ENCODE measurements around the gene RFNG. TPM values are rescaled to one million over a fixed set of nuclear protein-coding genes. Genes with fewer than 3 reads are reported as not detected.

The RFNG gene
- total and polyA plus RNA-seq, 2 donors from 2014 or later = 29.8 to 47.3 TPM

DNA sequence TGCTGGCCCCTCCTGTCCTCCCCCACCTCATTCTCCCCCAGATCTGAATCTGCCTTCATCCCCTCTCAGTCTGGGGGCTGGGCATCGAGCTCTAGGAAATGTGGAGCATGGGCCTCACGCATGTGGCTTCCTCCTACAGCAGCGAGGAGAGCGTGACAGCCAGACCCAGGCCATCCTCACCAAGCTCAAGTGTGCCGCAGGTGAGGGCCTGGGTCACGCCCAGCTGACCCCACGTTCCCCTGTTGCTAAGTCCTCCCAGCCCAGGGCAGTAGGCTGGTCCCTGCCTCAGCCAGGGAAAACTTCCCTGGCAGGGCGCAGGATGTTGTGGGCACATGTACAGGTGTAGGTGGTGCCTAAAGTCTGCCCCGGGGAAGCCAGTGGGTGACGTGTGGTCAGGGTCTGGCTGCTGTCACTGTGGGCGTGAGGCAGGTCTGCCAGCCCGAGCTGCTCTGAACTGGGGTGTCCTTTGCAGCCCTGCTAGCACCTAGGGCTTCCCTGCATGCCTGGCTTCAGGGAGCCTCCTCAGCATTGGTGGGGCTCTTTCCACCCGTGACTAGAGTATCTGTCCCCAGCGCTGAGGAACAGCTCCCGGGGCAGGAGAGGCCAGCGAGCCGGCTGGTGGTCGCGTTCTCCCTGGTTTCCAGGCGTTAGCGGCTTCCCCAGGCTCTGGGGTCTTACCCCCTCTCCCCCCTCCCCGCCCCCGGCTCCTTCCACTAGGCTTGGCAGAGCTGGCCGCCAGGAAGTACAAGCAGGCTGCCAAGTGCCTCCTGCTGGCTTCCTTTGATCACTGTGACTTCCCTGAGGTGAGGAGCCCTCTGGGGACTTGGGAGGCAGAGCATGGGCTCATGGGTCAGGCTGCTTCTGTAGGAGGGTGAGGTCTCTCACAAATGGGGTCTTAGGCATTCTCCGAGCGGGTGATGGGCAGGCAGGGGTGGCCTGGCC, 3.7 kb upstream of the RFNG start:
- Histone ChIP-seq H3K27me3 (ENCODE audit: control insufficient read depth, insufficient read depth, low read length) (no peaks in the 10 kb centered on the region), H3K36me3 (ENCODE audit: control insufficient read depth in 2 of 3, insufficient read depth in 3 of 3, low read length in 3 of 3) (peaks cover 0 to 13% (median 2%) of the 10 kb centered on the region in 3 donors), H3K4me3 (ENCODE audit: low read length in 3 of 3) (no peak overlapping the region), H3K27ac (ENCODE audit: low read depth in 2 of 2, low read length in 2 of 2) (no peak overlapping the region), H3K9ac (ENCODE audit: low read length in 3 of 3) (no peak overlapping the region), H3K9me3 (ENCODE audit: control insufficient read depth in 2 of 3, insufficient read depth in 1 of 3, low read length in 3 of 3) (no peaks in the 10 kb centered on the region), H3K4me1 (ENCODE audit: control insufficient read depth in 2 of 3, insufficient read depth in 2 of 3, low read depth in 1 of 3, low read length in 3 of 3) (peaks cover 0 to 30% (median 12%) of the 10 kb centered on the region in 3 donors)
- DNase-seq (peak in 1 of 5 donors; percentile 56), FAIRE-seq (no peak)
- intact Hi-C loops (cut with DNase I) = no loop called here
- TF ChIP-seq, protein P1, sequence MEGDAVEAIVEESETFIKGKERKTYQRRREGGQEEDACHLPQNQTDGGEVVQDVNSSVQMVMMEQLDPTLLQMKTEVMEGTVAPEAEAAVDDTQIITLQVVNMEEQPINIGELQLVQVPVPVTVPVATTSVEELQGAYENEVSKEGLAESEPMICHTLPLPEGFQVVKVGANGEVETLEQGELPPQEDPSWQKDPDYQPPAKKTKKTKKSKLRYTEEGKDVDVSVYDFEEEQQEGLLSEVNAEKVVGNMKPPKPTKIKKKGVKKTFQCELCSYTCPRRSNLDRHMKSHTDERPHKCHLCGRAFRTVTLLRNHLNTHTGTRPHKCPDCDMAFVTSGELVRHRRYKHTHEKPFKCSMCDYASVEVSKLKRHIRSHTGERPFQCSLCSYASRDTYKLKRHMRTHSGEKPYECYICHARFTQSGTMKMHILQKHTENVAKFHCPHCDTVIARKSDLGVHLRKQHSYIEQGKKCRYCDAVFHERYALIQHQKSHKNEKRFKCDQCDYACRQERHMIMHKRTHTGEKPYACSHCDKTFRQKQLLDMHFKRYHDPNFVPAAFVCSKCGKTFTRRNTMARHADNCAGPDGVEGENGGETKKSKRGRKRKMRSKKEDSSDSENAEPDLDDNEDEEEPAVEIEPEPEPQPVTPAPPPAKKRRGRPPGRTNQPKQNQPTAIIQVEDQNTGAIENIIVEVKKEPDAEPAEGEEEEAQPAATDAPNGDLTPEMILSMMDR (IDR thresholded peaks at IDR 0.05; ENCODE audit: borderline replicate concordance, extremely low read depth, insufficient read depth) = no peak

DNA sequence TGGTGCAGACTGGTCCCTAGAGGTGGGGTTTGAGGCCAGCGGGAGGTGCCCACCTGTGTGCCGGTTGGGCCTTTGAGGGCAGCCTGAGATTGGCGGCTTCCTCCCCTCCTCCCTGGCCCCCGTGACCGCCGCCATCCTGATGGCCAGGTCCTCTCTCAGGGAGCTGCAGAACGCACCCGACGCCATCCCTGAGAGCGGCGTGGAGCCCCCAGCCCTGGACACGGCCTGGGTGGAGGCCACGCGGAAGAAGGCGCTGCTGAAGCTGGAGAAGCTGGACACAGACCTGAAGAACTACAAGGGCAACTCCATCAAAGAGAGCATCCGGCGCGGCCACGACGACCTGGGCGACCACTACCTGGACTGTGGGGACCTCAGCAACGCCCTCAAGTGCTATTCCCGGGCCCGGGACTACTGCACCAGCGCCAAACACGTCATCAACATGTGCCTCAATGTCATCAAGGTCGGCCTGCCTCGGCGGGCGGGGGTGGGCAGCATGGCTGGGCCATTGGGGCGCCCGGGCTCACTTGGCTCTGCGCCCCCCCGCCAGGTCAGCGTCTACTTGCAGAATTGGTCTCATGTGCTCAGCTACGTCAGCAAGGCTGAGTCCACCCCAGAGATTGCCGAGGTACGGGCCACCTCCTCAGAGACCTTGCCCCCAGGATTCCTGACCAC, 2.9 kb upstream of the RFNG start:
- intact Hi-C loops (cut with DNase I) = no loop called here
- no peak overlapping the region for H3K9ac ChIP-seq (ENCODE audit: low read length in 3 of 3)
- peaks cover 0 to 13% (median 2%) of the 10 kb centered on the region in 3 donors for H3K36me3 ChIP-seq (ENCODE audit: control insufficient read depth in 2 of 3, insufficient read depth in 3 of 3, low read length in 3 of 3)
- DNase-seq (peak in 1 of 5 donors; percentile 73), FAIRE-seq (no peak)
- no peaks in the 10 kb centered on the region for H3K9me3 ChIP-seq (ENCODE audit: control insufficient read depth in 2 of 3, insufficient read depth in 1 of 3, low read length in 3 of 3)
- H3K4me3 ChIP-seq (ENCODE audit: low read length in 3 of 3) = no peak overlapping the region
- H3K27ac ChIP-seq (ENCODE audit: low read depth in 2 of 2, low read length in 2 of 2) = no peak overlapping the region
- TF ChIP-seq, protein P1 (IDR thresholded peaks at IDR 0.05; ENCODE audit: borderline replicate concordance, extremely low read depth, insufficient read depth) = no peak
- peaks cover 0 to 32% (median 12%) of the 10 kb centered on the region in 3 donors for H3K4me1 ChIP-seq (ENCODE audit: control insufficient read depth in 2 of 3, insufficient read depth in 2 of 3, low read depth in 1 of 3, low read length in 3 of 3)
- H3K27me3 ChIP-seq (ENCODE audit: control insufficient read depth, insufficient read depth, low read length) = no peaks in the 10 kb centered on the region

DNA sequence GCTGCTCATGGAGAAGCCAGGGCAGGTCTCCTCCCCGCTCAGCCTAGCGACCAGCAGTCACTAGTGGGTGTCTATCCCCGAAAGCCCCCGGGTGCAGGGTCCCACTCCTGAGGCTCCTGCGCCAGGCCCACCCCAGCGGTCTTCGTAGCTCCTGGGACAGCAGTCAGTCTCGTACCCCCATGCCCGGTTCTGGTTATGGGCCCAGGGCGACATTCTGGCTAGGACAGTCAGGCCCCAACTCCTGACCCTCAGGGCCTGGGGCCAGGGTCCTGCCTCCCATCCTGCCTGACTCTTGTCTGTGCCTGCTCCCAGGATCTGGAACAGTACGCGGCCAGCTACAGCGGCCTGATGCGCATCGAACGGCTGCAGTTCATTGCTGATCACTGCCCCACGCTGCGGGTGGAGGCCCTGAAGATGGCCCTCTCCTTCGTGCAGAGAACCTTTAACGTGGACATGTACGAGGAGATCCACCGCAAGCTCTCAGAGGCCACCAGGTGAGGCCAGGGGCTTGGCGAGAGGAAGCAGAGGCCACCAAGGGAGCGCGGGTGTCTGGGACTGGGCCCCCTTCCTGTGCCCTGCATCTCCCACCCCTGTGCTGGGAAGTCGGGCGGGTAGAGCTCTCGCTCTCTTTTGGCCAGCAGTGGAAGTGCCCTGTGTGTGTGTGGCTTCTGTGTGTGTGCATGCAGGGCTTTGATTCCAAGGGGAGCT, 2.1 kb upstream of the RFNG start:
- intact Hi-C loops (cut with DNase I) = no loop called here

More for the DNA sequence above, 2.1 kb upstream of the RFNG start:
- Histone ChIP-seq H3K4me1 (ENCODE audit: control insufficient read depth in 2 of 3, insufficient read depth in 2 of 3, low read depth in 1 of 3, low read length in 3 of 3) (peaks cover 0 to 32% (median 12%) of the 10 kb centered on the region in 3 donors), H3K9me3 (ENCODE audit: control insufficient read depth in 2 of 3, insufficient read depth in 1 of 3, low read length in 3 of 3) (no peaks in the 10 kb centered on the region), H3K36me3 (ENCODE audit: control insufficient read depth in 2 of 3, insufficient read depth in 3 of 3, low read length in 3 of 3) (peaks cover 0 to 10% (median 2%) of the 10 kb centered on the region in 3 donors), H3K9ac (ENCODE audit: low read length in 3 of 3) (no peak overlapping the region), H3K27me3 (ENCODE audit: control insufficient read depth, insufficient read depth, low read length) (no peaks in the 10 kb centered on the region), H3K27ac (ENCODE audit: low read depth in 2 of 2, low read length in 2 of 2) (no peak overlapping the region), H3K4me3 (ENCODE audit: low read length in 3 of 3) (no peak overlapping the region)
- no peak for FAIRE-seq
- DNase-seq = peak in 1 of 5 donors; percentile 74
- TF ChIP-seq, protein P1 (IDR thresholded peaks at IDR 0.05; ENCODE audit: borderline replicate concordance, extremely low read depth, insufficient read depth) = no peak
